Fibroblast of mammary gland (primary cell): ENCODE data around the gene PLEKHF1.

Source experiments
- DNase-seq: peaks from one replicate; pipeline ENCODE4 v3.0.0-alpha.2; 2010; ENCODE audit warnings: low read depth
- H3K4me3 ChIP-seq: 2 replicates; pipeline ENCODE4 v1.5.1; 2011; ENCODE audit warnings: low read depth, mild to moderate bottlenecking, low read length, moderate library complexity; ENCODE audit not compliant: control insufficient read depth
- CTCF ChIP-seq: conservative IDR thresholded peaks from 2 replicates; pipeline ENCODE4 v1.5.1; 2011; ENCODE audit warnings: low read depth, low read length, inconsistent platforms; ENCODE audit not compliant: control insufficient read depth, insufficient read depth

PLEKHF1 gene

GRCh38 chr19:29724746-29725145, 59.5 kb downstream of the PLEKHF1 start:
- no peak for DNase-seq
- TF ChIP-seq CTCF, result no peak
- H3K4me3 ChIP-seq, result no peak overlapping the region
